GM12878 (cell line): Measurements from ENCODE around the gene PGR. TPM values are rescaled to one million over a fixed set of nuclear protein-coding genes. Genes with fewer than 3 reads are reported as not detected.

Experiments
- ATAC-seq: fragments of 200-7000 bp; cut with Tn5 transposase; 3 replicates; pipeline ENCODE4 v1.9.1; 2020; ENCODE audit warnings: mild to moderate bottlenecking, moderate library complexity
- BruUV-seq: library from RNA; stranded (reverse); fragments of 400-500 nt; replicated peaks from 2 replicates; lab custom pipeline; 2021; lab: Mats Ljungman, UMichigan
- CTCF ChIA-PET: fragments of 300-600 bp; sonication (Branson Sonifier 250); formaldehyde crosslinking; extraction: SDS; loops from one replicate; lab custom pipeline; 2021; ENCODE audit warnings: inconsistent platforms; lab: Yijun Ruan, JAX
- POLR2A ChIA-PET: fragments of 350-600 bp; formaldehyde crosslinking; extraction: SDS; loops from one replicate; lab custom pipeline; 2021; ENCODE audit warnings: inconsistent platforms; lab: Charles Lee
- RAD21 ChIA-PET: fragments of 300-600 bp; sonication (Branson Sonifier 250); formaldehyde crosslinking; loops from one replicate; lab custom pipeline; 2023; ENCODE audit warnings: antibody characterized with exemption; ENCODE audit not compliant: unreplicated experiment; lab: Charles Lee
- SMC1A ChIA-PET: fragments of 300-600 bp; sonication (Branson Sonifier 250); formaldehyde crosslinking; loops from one replicate; lab custom pipeline; 2023; ENCODE audit not compliant: unreplicated experiment, uncharacterized antibody; lab: Charles Lee
- DNase-seq: peaks from one replicate; pipeline ENCODE4 v3.0.0-alpha.2; 2011; ENCODE audit warnings: low read depth, low spot score
- FAIRE-seq: peaks from 3 replicates; lab custom pipeline; 2011; peaks lifted over from hg19 to GRCh38; lab: Jason Lieb, UNC
- H2AFZ ChIP-seq: 2 replicates; pipeline ENCODE4 v1.6.0; 2011; ENCODE audit warnings: low read depth, low read length, control low read depth; ENCODE audit not compliant: control insufficient read depth
- H3K27ac ChIP-seq: 2 replicates; pipeline ENCODE4 v1.5.1; 2011; ENCODE audit warnings: control low read depth; ENCODE audit not compliant: control insufficient read depth, insufficient read depth
- H3K27me3 ChIP-seq, 2 experiments: replicated peaks in 1 of 2; 2 replicates each; pipeline versions ENCODE4 v1.6.0 to v1.6.1; 2011; ENCODE audit warnings: low read length in 1 of 2; ENCODE audit not compliant: control insufficient read depth in 2 of 2, insufficient read depth in 2 of 2
- H3K36me3 ChIP-seq, 2 experiments: 2 replicates each; pipeline ENCODE4 v1.5.1; 2011; ENCODE audit warnings: low read length in 1 of 2; ENCODE audit not compliant: control insufficient read depth in 2 of 2, insufficient read depth in 2 of 2
- H3K4me1 ChIP-seq: 2 replicates; pipeline ENCODE4 v1.6.1; 2011; ENCODE audit warnings: mild to moderate bottlenecking, low read length, moderate library complexity, mixed read lengths; ENCODE audit not compliant: control insufficient read depth, insufficient read depth
- H3K4me2 ChIP-seq: 2 replicates; pipeline ENCODE4 v1.6.0; 2011; ENCODE audit warnings: control low read depth; ENCODE audit not compliant: control insufficient read depth, insufficient read depth
- H3K4me3 ChIP-seq: fragments of 200-600 bp; sonication (generic); 2 replicates; pipeline ENCODE4 v1.5.1; 2016
- H3K79me2 ChIP-seq: 2 replicates; pipeline ENCODE4 v1.6.0; 2011; ENCODE audit warnings: low read length; ENCODE audit not compliant: control insufficient read depth, insufficient read depth
- H3K9ac ChIP-seq: 2 replicates; pipeline ENCODE4 v1.8.0; 2011; ENCODE audit warnings: low read length, control low read depth, mixed read lengths; ENCODE audit not compliant: control insufficient read depth, insufficient read depth
- H3K9me3 ChIP-seq: replicated peaks from 3 replicates; pipeline ENCODE4 v1.5.1; 2011; ENCODE audit warnings: mild to moderate bottlenecking, low read length; ENCODE audit not compliant: control insufficient read depth, insufficient read depth
- H4K20me1 ChIP-seq: 2 replicates; pipeline ENCODE4 v1.6.0; 2011; ENCODE audit not compliant: control insufficient read depth, insufficient read depth
- GATAD2B ChIP-seq: fragments of 450-650 bp; conservative IDR thresholded peaks from 2 replicates; pipeline ENCODE4 v1.6.1; 2017; ENCODE audit warnings: low read depth, mild to moderate bottlenecking, moderate library complexity
- IKZF2 ChIP-seq, 2 experiments: fragments of 450-650 bp; IDR thresholded peaks; 2 replicates each; pipeline ENCODE4 v1.6.1; 2017; ENCODE audit warnings: mild to moderate bottlenecking in 2 of 2, moderate library complexity in 2 of 2
- IRF4 ChIP-seq: IDR thresholded peaks from 2 replicates; pipeline ENCODE4 v1.6.1; 2011; ENCODE audit warnings: low read depth, low read length
- MYC ChIP-seq: IDR thresholded peaks from 2 replicates; pipeline ENCODE4 v1.6.1; 2011; ENCODE audit warnings: mild to moderate bottlenecking, low read length, moderate library complexity, inconsistent platforms; ENCODE audit not compliant: insufficient read depth, insufficient replicate concordance, insufficient read length, severe bottlenecking
- NFXL1 ChIP-seq: fragments of 450-650 bp; IDR thresholded peaks from 2 replicates; pipeline ENCODE4 v1.6.1; 2017; ENCODE audit warnings: antibody characterized with exemption, mild to moderate bottlenecking, borderline replicate concordance
- NFYB ChIP-seq: IDR thresholded peaks from 2 replicates; pipeline ENCODE4 v1.6.1; 2011; ENCODE audit warnings: low read depth, mild to moderate bottlenecking, low read length, improper control_type of control experiment, moderate library complexity; ENCODE audit not compliant: insufficient read depth
- RB1 ChIP-seq: fragments of 450-650 bp; formaldehyde crosslinking; IDR thresholded peaks from 2 replicates; pipeline ENCODE4 v1.6.1; 2017; ENCODE audit warnings: mild to moderate bottlenecking, borderline replicate concordance
- SIN3A ChIP-seq: IDR thresholded peaks from 2 replicates; pipeline ENCODE4 v1.6.1; 2012; ENCODE audit warnings: low read depth, low read length, improper control_type of control experiment
- SMARCA5 ChIP-seq: fragments of 450-650 bp; IDR thresholded peaks from 2 replicates; pipeline ENCODE4 v1.6.1; 2017; ENCODE audit warnings: mild to moderate bottlenecking
- STAT3 ChIP-seq: IDR thresholded peaks from 2 replicates; pipeline ENCODE4 v1.6.1; 2011; ENCODE audit warnings: low read depth, low read length, improper control_type of control experiment
- TCF3 ChIP-seq: IDR thresholded peaks from 2 replicates; pipeline ENCODE4 v1.6.1; 2012; ENCODE audit warnings: low read depth, mild to moderate bottlenecking, low read length, borderline replicate concordance; ENCODE audit not compliant: insufficient read depth
- TCF7 ChIP-seq: IDR thresholded peaks from 2 replicates; pipeline ENCODE4 v1.6.1; 2014; ENCODE audit warnings: antibody characterized with exemption, borderline replicate concordance
- ZBED1 ChIP-seq: IDR thresholded peaks from 2 replicates; pipeline ENCODE4 v1.6.1; 2016; ENCODE audit warnings: borderline replicate concordance
- ZNF207 ChIP-seq: fragments of 450-650 bp; IDR thresholded peaks from 2 replicates; pipeline ENCODE4 v1.6.1; 2014; ENCODE audit warnings: antibody characterized with exemption, mild to moderate bottlenecking, borderline replicate concordance
- ZSCAN29 ChIP-seq: fragments of 450-650 bp; IDR thresholded peaks from 2 replicates; pipeline ENCODE4 v1.6.1; 2017; ENCODE audit warnings: mild to moderate bottlenecking, moderate library complexity
- WGBS: methylation state at CpG from one replicate; pipeline ENCODE4 v1.1.6; 2016; ENCODE audit warnings: low lambda C conversion rate; ENCODE audit not compliant: insufficient replicate concordance, insufficient coverage; ENCODE audit errors: missing lambda C conversion rate; 5-methylcytosine and 5-hydroxymethylcytosine counted together
- in situ Hi-C: fragments of 300-500 bp; cut with MboI; formaldehyde crosslinking; loops from 9 replicates; pipeline ENCODE4 v1.14.3; 2018; ENCODE audit warnings: mixed read lengths
- intact Hi-C: fragments of 100-400 bp; cut with micrococcal nuclease; formaldehyde crosslinking; loops from one replicate; pipeline ENCODE4 v1.14.2; 2022; ENCODE audit not compliant: unreplicated experiment
- polyA plus RNA-seq, 11 experiments: library from polyadenylated mRNA; depleted of rRNA in 4 of 11; unstranded in 6 of 11; stranded (reverse) in 5 of 11; fragments of >200 nt; fragmentation: Nextera tagmentation in 4 of 11; fragmentation: Illumina TruSeq in 1 of 11; extraction: Ambion mirVana in 4 of 11; extraction: Trizol in 1 of 11; gene quantifications; 1 replicate in 1 of 11; 2 replicates in 10 of 11; pipeline versions ENCODE4 v1.2.1 to v1.2.3, GENCODE V29; 2011 to 2016; ENCODE audit warnings: inconsistent platforms in 2 of 11, missing spikeins in 2 of 11, low read depth in 1 of 11
- total RNA-seq, 4 experiments: library from RNA; depleted of rRNA in 3 of 4; stranded (reverse); fragments of >200 nt in 3 of 4; fragmentation: Illumina TruSeq in 1 of 4; extraction: Trizol in 1 of 4; gene quantifications; 2 replicates each; pipeline versions ENCODE4 v1.2.1 to v1.2.3, GENCODE V29; 2013 to 2021
- TF ChIP-seq, protein P1 (sequence below): IDR thresholded peaks from 2 replicates; pipeline ENCODE4 v1.6.1; 2012; ENCODE audit warnings: low read depth, low read length, improper control_type of control experiment

PGR gene
- total and polyA plus RNA-seq, 10 of the 15 experiments (the other 5 are each of a cell fraction or from before 2014, with no cell fraction given): 0.01 TPM; not detected in 9

DNA sequence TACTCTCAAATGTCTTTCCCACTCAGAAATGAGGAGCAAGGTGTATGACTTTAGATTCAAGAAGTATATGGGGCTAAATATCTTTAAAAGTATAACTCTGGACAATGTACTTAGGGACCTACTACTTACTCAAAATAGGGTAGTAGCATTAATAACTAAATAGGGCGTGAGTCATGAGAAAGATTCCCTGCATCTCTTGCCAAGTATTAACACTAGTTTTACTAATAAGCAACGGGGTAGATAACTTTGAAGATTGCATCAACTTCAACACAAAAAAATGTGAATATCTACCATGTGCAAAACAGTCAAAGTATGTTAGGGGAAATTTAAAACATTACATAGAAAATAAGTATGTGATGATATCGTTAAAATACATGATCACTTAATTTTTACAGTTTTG, 99.6 kb downstream of the PGR start:
- Histone ChIP-seq H4K20me1 (no peaks in the 10 kb centered on the region), H3K9me3 (no peaks in the 10 kb centered on the region), H3K4me3 (no peak overlapping the region), H3K79me2 (no peaks in the 10 kb centered on the region), H3K4me1 (no peaks in the 10 kb centered on the region; the same call in 1 of the 2 replicates), H3K27me3 (no peaks in the 10 kb centered on the region), H3K36me3 (no peaks in the 10 kb centered on the region), H3K9ac (no peak overlapping the region), H3K4me2 (no peak overlapping the region), H2AFZ (no peak overlapping the region), H3K27ac (no peak overlapping the region)
- WGBS: 7% methylated on average over 3 of the region's 3 CpGs
- intact Hi-C loops (no loop called here), in situ Hi-C loops (no loop called here)
- RAD21 ChIA-PET: no interaction called here
- FAIRE-seq: no peak
- no TSS peak for BruUV-seq
- CTCF ChIA-PET: no interaction called here
- no peak for DNase-seq
- SMC1A ChIA-PET: no interaction called here
- ATAC-seq: no peak
- POLR2A ChIA-PET: no interaction called here
- TF ChIP-seq, protein P1, sequence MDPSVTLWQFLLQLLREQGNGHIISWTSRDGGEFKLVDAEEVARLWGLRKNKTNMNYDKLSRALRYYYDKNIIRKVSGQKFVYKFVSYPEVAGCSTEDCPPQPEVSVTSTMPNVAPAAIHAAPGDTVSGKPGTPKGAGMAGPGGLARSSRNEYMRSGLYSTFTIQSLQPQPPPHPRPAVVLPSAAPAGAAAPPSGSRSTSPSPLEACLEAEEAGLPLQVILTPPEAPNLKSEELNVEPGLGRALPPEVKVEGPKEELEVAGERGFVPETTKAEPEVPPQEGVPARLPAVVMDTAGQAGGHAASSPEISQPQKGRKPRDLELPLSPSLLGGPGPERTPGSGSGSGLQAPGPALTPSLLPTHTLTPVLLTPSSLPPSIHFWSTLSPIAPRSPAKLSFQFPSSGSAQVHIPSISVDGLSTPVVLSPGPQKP: no peak

GRCh38 chr11:101028644-101029043, 101.0 kb downstream of the PGR start:
- no TSS peak for BruUV-seq
- CTCF ChIA-PET: no interaction called here
- POLR2A ChIA-PET: no interaction called here
- Histone ChIP-seq H3K79me2 (no peaks in the 10 kb centered on the region), H3K4me1 (no peaks in the 10 kb centered on the region; the same call in 1 of the 2 replicates), H2AFZ (no peak overlapping the region), H3K27ac (no peak overlapping the region), H4K20me1 (no peaks in the 10 kb centered on the region), H3K4me3 (no peak overlapping the region), H3K4me2 (no peak overlapping the region), H3K9ac (no peak overlapping the region), H3K27me3 (no peaks in the 10 kb centered on the region), H3K9me3 (no peaks in the 10 kb centered on the region)
- SMC1A ChIA-PET: no interaction called here
- intact Hi-C loops (no loop called here), in situ Hi-C loops (no loop called here)
- 0% methylated on average over 1 of the region's 1 CpG for WGBS
- RAD21 ChIA-PET: no interaction called here
- no peak for DNase-seq
- no peak for FAIRE-seq
- ATAC-seq: no peak
- TF ChIP-seq IRF4 (no peak), RB1 (no peak), NFXL1 (no peak), GATAD2B (no peak), ZBED1 (no peak), IKZF2 (IDR thresholded peaks at IDR 0.05) (no peak), ZNF207 (no peak), NFYB (no peak), SMARCA5 (no peak), ZSCAN29 (no peak), MYC (no peak), SIN3A (no peak), STAT3 (no peak), TCF3 (no peak), TCF7 (no peak)
- TF ChIP-seq, all 136 proteins: peak for 0
- H3K36me3 ChIP-seq: no peaks in the 10 kb centered on the region
